ENCODE measurements around the gene APBB3. TPM values are rescaled to one million over a fixed set of nuclear protein-coding genes. Genes with fewer than 3 reads are reported as not detected.

The APBB3 gene
- total RNA-seq, 2 donors from 2014 or later = 27.0 to 28.3 TPM

DNA sequence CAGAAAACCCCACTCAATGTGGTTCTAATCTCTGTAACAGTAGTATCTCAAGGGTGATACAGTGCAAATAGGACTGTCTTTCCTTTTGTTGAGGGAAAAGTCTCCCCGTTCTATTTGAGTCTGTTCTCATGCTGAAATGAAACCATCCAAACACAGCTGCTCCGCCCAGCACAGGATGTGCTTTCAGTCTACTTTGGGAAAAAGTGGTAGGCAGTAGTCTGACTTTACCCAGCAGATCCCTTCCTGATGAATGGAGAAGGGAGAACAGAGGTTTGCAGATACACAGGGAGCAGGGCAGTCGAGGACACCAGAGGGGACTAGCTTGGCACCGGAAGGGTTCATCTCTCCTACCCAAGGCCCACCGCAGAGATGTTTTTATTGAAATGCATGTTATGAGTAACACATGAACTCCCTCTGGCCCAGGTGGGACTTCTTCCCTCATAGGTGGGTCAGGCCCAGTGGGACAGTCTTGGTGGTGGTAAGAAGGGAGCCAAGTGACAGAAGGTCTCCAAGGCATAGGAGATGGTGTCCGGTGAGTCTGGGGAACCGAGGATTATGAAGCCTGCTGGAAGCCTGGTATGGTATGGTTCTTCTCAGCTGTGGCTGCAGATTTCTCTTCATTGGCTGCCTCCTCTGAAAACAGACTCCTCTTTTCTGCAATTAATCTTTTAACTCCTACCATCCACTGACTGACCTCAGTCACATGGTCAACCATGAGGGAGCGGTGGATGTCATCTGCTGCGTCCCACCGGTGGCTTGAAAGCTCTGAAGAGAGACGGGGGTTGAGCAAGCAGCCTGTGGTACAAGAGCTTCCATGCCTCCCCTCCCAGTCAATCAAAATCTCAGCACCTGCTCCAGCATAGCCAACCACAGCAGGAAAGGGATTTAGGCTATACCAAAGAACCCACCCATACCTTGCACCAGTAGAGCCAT is 14.0 kb downstream of the APBB3 start:
- Histone ChIP-seq H3K4me3 (no peak overlapping the region), H3K27me3 (no peaks in the 10 kb centered on the region), H3K4me1 (peaks cover 52% of the 10 kb centered on the region), H3K36me3 (replicated peaks in 1 of 2; ENCODE audit: insufficient read depth in 1 of 2, low read depth in 2 of 2) (peaks cover 0 to 6% of the 10 kb centered on the region in 2 donors), H3K27ac (peak overlapping the region in 3 of 4 donors; percentile 82 to 98 (median 98)), H3K9me3 (no peaks in the 10 kb centered on the region)
- no peak for TF ChIP-seq POLR2A (IDR thresholded peaks at IDR 0.05)
- TF ChIP-seq, protein P1, sequence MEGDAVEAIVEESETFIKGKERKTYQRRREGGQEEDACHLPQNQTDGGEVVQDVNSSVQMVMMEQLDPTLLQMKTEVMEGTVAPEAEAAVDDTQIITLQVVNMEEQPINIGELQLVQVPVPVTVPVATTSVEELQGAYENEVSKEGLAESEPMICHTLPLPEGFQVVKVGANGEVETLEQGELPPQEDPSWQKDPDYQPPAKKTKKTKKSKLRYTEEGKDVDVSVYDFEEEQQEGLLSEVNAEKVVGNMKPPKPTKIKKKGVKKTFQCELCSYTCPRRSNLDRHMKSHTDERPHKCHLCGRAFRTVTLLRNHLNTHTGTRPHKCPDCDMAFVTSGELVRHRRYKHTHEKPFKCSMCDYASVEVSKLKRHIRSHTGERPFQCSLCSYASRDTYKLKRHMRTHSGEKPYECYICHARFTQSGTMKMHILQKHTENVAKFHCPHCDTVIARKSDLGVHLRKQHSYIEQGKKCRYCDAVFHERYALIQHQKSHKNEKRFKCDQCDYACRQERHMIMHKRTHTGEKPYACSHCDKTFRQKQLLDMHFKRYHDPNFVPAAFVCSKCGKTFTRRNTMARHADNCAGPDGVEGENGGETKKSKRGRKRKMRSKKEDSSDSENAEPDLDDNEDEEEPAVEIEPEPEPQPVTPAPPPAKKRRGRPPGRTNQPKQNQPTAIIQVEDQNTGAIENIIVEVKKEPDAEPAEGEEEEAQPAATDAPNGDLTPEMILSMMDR (IDR thresholded peaks at IDR 0.05) = no peak
- ATAC-seq = no peak
- WGBS, 2 donors = 85 to 90% methylated on average over 11 of the region's 11 CpGs
- intact Hi-C loops (cut with DNase I) = no loop called here
- no peak for DNase-seq

DNA sequence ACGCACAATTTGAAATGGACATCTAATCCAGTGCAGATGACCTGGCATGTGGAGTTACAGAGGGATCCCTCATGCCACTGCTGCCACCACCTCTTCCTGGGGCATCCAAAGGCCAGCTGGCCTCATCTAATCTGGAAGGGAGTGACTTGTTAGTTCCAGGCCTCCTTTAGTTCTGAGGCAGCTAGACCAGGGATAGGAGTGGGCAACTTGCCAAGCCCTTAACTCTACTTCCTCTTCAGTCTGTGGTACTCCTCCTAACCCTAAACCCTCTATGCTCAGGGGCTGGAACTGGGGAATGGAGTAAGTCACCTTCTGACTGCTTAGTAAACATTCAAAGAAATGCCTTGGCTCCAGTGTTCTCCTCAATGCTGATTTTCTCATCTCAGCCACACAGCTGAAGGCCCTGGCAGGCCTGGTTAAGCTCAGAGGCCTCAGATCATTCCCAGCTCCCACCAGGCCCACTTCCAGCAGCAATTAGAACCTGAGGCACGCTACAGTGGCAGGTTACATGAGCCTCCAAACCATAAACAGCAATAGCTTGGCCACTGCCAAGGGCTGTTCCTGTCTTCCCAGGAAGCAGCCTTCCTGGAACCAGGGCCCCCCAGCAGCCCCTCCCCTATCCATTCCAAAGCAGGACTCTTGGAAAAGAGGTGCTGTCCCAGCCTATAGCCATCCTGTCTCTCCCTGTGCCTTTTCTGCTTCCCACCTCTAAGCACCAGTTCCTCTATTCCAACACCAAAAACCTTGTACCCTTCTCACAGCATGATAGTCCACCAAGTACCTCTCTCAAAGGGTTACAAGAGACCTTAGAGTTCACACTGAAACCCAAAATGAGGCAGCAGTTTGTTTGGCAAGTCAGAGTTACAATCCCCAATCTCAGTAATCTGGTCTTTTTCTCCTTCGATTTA is 14.9 kb downstream of the APBB3 start:
- no peaks in the 10 kb centered on the region for H3K9me3 ChIP-seq
- 72 to 95% methylated on average over 2 to 3 of the region's 3 CpGs for WGBS, 2 donors
- no peaks in the 10 kb centered on the region for H3K27me3 ChIP-seq
- intact Hi-C loops (cut with DNase I) = no loop called here
- peak overlapping the region; percentile 82 to 99 (median 98) for H3K27ac ChIP-seq
- no peak overlapping the region for H3K4me3 ChIP-seq
- peaks cover 0 to 10% of the 10 kb centered on the region in 2 donors for H3K36me3 ChIP-seq (replicated peaks in 1 of 2; ENCODE audit: insufficient read depth in 1 of 2, low read depth in 2 of 2)
- H3K4me1 ChIP-seq = peaks cover 43% of the 10 kb centered on the region
- ATAC-seq (no peak), DNase-seq (peak; percentile 56 to 80 (median 62))
- TF ChIP-seq, protein P1 (IDR thresholded peaks at IDR 0.05) = no peak
- no peak for TF ChIP-seq POLR2A (IDR thresholded peaks at IDR 0.05)

DNA sequence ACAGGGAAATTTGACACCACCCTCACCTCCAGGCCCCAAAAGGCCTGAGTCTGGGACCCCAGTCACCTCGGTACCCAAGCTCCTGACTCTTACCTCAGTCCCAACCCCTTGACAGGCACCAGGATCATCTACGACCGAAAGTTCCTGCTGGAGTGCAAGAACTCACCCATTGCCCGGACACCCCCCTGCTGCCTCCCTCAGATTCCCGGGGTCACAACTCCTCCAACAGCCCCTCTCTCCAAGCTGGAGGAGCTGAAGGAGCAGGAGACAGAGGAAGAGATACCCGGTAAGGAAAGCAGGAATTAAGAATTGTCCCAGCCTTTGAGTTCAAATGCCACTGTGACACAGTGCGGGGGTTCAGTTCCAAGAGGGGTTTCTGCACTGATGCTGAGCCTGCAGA is 15.6 kb downstream of the APBB3 start:
- intact Hi-C loops (cut with DNase I) = no loop called here
- ATAC-seq = no peak
- DNase-seq = no peak
- Histone ChIP-seq H3K36me3 (replicated peaks in 1 of 2; ENCODE audit: insufficient read depth in 1 of 2, low read depth in 2 of 2) (peaks cover 0 to 13% of the 10 kb centered on the region in 2 donors), H3K4me1 (peaks cover 43% of the 10 kb centered on the region), H3K27ac (peak overlapping the region; percentile 82 to 99 (median 98)), H3K9me3 (no peaks in the 10 kb centered on the region), H3K4me3 (no peak overlapping the region), H3K27me3 (no peaks in the 10 kb centered on the region)
- no peak for TF ChIP-seq POLR2A (IDR thresholded peaks at IDR 0.05)
- WGBS, 2 donors = 82 to 86% methylated on average over 5 to 7 of the region's 7 CpGs

DNA sequence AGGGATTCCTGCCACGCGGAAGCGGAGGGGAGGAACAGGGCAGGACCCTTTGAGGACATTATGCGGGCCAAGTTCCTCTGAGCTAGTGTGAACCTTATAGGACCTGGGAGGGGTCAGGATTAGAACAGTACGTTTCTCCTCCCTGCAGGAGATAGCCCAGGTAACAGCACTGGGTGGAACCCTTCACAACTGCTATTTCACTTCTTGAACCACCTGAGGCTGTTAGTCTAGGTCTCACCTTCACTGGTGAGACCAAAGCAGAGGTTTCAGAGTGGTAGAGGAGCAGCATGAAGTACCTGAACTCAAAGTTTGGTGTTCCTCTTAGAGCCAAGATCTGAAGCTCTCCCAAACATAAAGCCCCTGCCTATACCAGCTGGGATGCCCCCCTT is 16.1 kb downstream of the APBB3 start:
- intact Hi-C loops (cut with DNase I) = no loop called here
- Histone ChIP-seq H3K27me3 (no peaks in the 10 kb centered on the region), H3K4me1 (peaks cover 43% of the 10 kb centered on the region)

More for the DNA sequence above, 16.1 kb downstream of the APBB3 start:
- Histone ChIP-seq H3K9me3 (no peaks in the 10 kb centered on the region), H3K4me3 (no peak overlapping the region), H3K27ac (peak overlapping the region; percentile 82 to 99 (median 98)), H3K36me3 (replicated peaks in 1 of 2; ENCODE audit: insufficient read depth in 1 of 2, low read depth in 2 of 2) (peaks cover 0 to 13% of the 10 kb centered on the region in 2 donors)
- DNase-seq (peak in 2 of 4 donors; percentile 89 to 92), ATAC-seq (no peak)
- 0 to 4% methylated on average over 4 to 5 of the region's 5 CpGs for WGBS, 2 donors
- TF ChIP-seq POLR2A (IDR thresholded peaks at IDR 0.05) = no peak
- TF ChIP-seq, protein P1 (IDR thresholded peaks at IDR 0.05) = no peak
